Stimulated activated CD8-positive, alpha-beta memory T cell treated with anti-CD3 and anti-CD28 coated beads, Interleukin-12 subunit alpha, Interleukin-12 subunit beta, amount 100 ng/mL, for 24 hours (primary cell): ENCODE measurements around the gene APC2.

Source experiments
- DNase-seq: peaks from one replicate; pipeline ENCODE4 v3.0.0-alpha.2; 2020; ENCODE audit errors: extremely low read depth

The APC2 gene

GRCh38 chr19:1447504-1447903, 2.4 kb upstream of the APC2 start:
- DNase-seq = no peak

- no peak for DNase-seq
Measured at GRCh38 chr19:1447944-1448343, 2.0 kb upstream of the APC2 start.

GRCh38 chr19:1450735-1451731, 1.1 kb downstream of the APC2 start:
- no peak for DNase-seq

- DNase-seq = no peak
Measured at GRCh38 chr19:1451916-1452801, 2.2 kb downstream of the APC2 start.

- DNase-seq = no peak
Measured at GRCh38 chr19:1452802-1453524, 3.0 kb downstream of the APC2 start.

GRCh38 chr19:1453525-1454364, 3.8 kb downstream of the APC2 start:
- DNase-seq = no peak

- DNase-seq = no peak
Measured at GRCh38 chr19:1455002-1455335, 5.0 kb downstream of the APC2 start.

- DNase-seq = no peak
Measured at GRCh38 chr19:1455336-1456120, 5.6 kb downstream of the APC2 start.

GRCh38 chr19:1456121-1456900, 6.4 kb downstream of the APC2 start:
- DNase-seq = no peak

GRCh38 chr19:1457031-1457739, 7.3 kb downstream of the APC2 start:
- DNase-seq = no peak

GRCh38 chr19:1457892-1458291, 8.0 kb downstream of the APC2 start:
- DNase-seq = no peak

GRCh38 chr19:1459479-1459878, 9.6 kb downstream of the APC2 start:
- no peak for DNase-seq

- DNase-seq = no peak
Measured at GRCh38 chr19:1460033-1460995, 10.4 kb downstream of the APC2 start.

- DNase-seq = no peak
Measured at GRCh38 chr19:1461862-1462261, 11.9 kb downstream of the APC2 start.

GRCh38 chr19:1465191-1466016, 15.5 kb downstream of the APC2 start:
- no peak for DNase-seq

GRCh38 chr19:1466018-1466460, 16.1 kb downstream of the APC2 start:
- no peak for DNase-seq
